Astrocyte (in vitro differentiated cells and primary cell): Measurements from ENCODE around the gene TRPM8. TPM values are rescaled to one million over a fixed set of nuclear protein-coding genes. Genes with fewer than 3 reads are reported as not detected.

Experiments
- DNase-seq: peaks from one replicate; pipeline ENCODE4 v3.0.0-alpha.2; 2010; ENCODE audit warnings: low read depth
- FAIRE-seq: peaks from 2 replicates; lab custom pipeline; 2011; peaks lifted over from hg19 to GRCh38; lab: Jason Lieb, UNC
- H2AFZ ChIP-seq: 2 replicates; pipeline ENCODE4 v1.6.0; 2012; ENCODE audit warnings: low read depth, low read length, inconsistent platforms
- H3K27ac ChIP-seq: 2 replicates; pipeline ENCODE4 v1.5.1; 2011; ENCODE audit warnings: low read depth, low read length, inconsistent platforms
- H3K27me3 ChIP-seq: 2 replicates; pipeline ENCODE4 v1.6.0; 2011; ENCODE audit warnings: low read length, inconsistent platforms; ENCODE audit not compliant: insufficient read depth
- H3K36me3 ChIP-seq: 2 replicates; pipeline ENCODE4 v1.5.1; 2011; ENCODE audit warnings: low read length, inconsistent platforms; ENCODE audit not compliant: insufficient read depth
- H3K4me1 ChIP-seq: 2 replicates; pipeline ENCODE4 v1.5.1; 2011; ENCODE audit warnings: low read length, inconsistent platforms; ENCODE audit not compliant: insufficient read depth
- H3K4me2 ChIP-seq: 2 replicates; pipeline ENCODE4 v1.6.0; 2012; ENCODE audit warnings: low read length, inconsistent platforms
- H3K4me3 ChIP-seq: 2 replicates; pipeline ENCODE4 v1.5.1; 2011; ENCODE audit warnings: low read depth, mild to moderate bottlenecking, low read length, inconsistent platforms; ENCODE audit not compliant: insufficient read depth
- H3K79me2 ChIP-seq: 2 replicates; pipeline ENCODE4 v1.6.0; 2012; ENCODE audit warnings: mild to moderate bottlenecking, low read length, inconsistent platforms; ENCODE audit not compliant: insufficient read depth
- H3K9ac ChIP-seq: 2 replicates; pipeline ENCODE4 v1.6.0; 2012; ENCODE audit warnings: mild to moderate bottlenecking, low read length, inconsistent platforms
- H3K9me3 ChIP-seq: 2 replicates; pipeline ENCODE4 v1.5.1; 2012; ENCODE audit warnings: low read depth, mild to moderate bottlenecking, low read length, inconsistent platforms; ENCODE audit not compliant: insufficient read depth
- H4K20me1 ChIP-seq: 2 replicates; pipeline ENCODE4 v1.6.0; 2012; ENCODE audit warnings: low read length, inconsistent platforms; ENCODE audit not compliant: insufficient read depth
- H3K27ac Mint-ChIP-seq: one replicate; pipeline ENCODE4 v1.8.0; 2021; ENCODE audit warnings: mild to moderate bottlenecking, mixed read lengths; ENCODE audit not compliant: unreplicated experiment
- H3K27me3 Mint-ChIP-seq: one replicate; pipeline ENCODE4 v1.8.0; 2021; ENCODE audit warnings: low read depth, mixed read lengths; ENCODE audit not compliant: unreplicated experiment
- H3K36me3 Mint-ChIP-seq: one replicate; pipeline ENCODE4 v1.8.0; 2021; ENCODE audit warnings: low read depth, mixed read lengths; ENCODE audit not compliant: unreplicated experiment
- H3K4me1 Mint-ChIP-seq: one replicate; pipeline ENCODE4 v1.8.0; 2021; ENCODE audit warnings: low read depth, mixed read lengths; ENCODE audit not compliant: unreplicated experiment
- H3K4me3 Mint-ChIP-seq: one replicate; pipeline ENCODE4 v1.8.0; 2021; ENCODE audit warnings: mild to moderate bottlenecking, moderate library complexity, mixed read lengths; ENCODE audit not compliant: unreplicated experiment
- H3K9me3 Mint-ChIP-seq: one replicate; pipeline ENCODE4 v1.8.0; 2021; ENCODE audit warnings: mild to moderate bottlenecking, mixed read lengths; ENCODE audit not compliant: unreplicated experiment
- EZH2 ChIP-seq: IDR thresholded peaks from 2 replicates; pipeline ENCODE4 v1.6.1; 2012; ENCODE audit warnings: mild to moderate bottlenecking, low read length, inconsistent platforms; ENCODE audit not compliant: insufficient read depth
- total RNA-seq: library from RNA; stranded (reverse); gene quantifications from 2 replicates; pipeline ENCODE4 v1.2.1, GENCODE V29; 2021
- TF ChIP-seq, protein P1 (sequence below): IDR thresholded peaks from 2 replicates; pipeline ENCODE4 v1.5.1; 2011; ENCODE audit warnings: low read depth, mild to moderate bottlenecking, inconsistent platforms, low read length, moderate library complexity; ENCODE audit not compliant: insufficient read depth

TRPM8 gene
- total RNA-seq, 1 donor from 2014 or later: 0.95 TPM

DNA sequence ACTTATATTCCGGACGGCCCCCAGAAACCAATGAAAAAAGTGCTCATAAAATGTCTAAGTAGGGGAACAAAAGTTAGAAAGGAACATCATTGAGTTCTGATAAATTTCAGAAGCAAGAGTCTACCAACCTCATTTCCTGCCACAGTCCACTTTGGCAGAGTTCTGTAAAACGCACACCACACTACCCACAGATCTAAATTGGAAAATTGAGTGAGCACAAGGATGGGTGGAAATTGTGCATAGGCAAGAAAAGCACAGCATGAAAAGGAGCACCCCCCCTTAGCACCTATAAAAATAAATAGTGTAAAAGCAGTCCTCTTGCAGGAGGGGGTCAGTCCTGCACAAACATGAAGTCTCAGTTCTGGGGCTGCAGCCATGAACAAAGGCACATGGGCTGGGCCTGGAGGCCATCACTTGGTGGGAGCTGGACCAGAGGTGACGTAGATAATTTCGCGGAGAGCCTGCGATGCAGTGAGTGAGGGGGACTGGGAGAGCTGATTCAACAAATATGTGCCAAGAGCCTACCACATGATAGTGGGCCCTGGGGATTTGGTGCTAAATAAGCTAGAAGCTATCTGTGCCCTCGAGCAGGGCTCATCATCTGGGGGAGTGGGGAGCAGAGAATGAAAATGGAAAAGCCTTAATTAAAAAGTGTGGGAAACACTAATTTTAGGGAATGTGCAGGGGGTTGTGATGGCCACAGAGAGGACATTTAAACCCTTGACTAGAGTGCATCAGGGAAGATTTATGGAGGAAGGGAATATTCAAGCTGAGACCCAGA is 84.4 kb downstream of the TRPM8 start:
- no peaks in the 10 kb centered on the region for H3K9me3 Mint-ChIP-seq
- H3K27me3 ChIP-seq: no peaks in the 10 kb centered on the region
- H3K4me1 Mint-ChIP-seq: peaks cover 4% of the 10 kb centered on the region
- no peaks in the 10 kb centered on the region for H4K20me1 ChIP-seq
- no peak overlapping the region for H3K27ac ChIP-seq
- H3K4me2 ChIP-seq: no peak overlapping the region
- DNase-seq: no peak
- H3K27ac Mint-ChIP-seq: no peak overlapping the region
- no peaks in the 10 kb centered on the region for H3K79me2 ChIP-seq
- no peak overlapping the region for H3K9ac ChIP-seq
- no peaks in the 10 kb centered on the region for H3K36me3 Mint-ChIP-seq
- FAIRE-seq: no peak
- H3K36me3 ChIP-seq: no peaks in the 10 kb centered on the region
- H3K4me1 ChIP-seq: peaks cover 13% of the 10 kb centered on the region
- H3K4me3 ChIP-seq: no peak overlapping the region
- TF ChIP-seq EZH2: no peak
- H2AFZ ChIP-seq: no peak overlapping the region
- H3K4me3 Mint-ChIP-seq: no peak overlapping the region
- H3K9me3 ChIP-seq: no peaks in the 10 kb centered on the region
- peaks cover 14% of the 10 kb centered on the region for H3K27me3 Mint-ChIP-seq

DNA sequence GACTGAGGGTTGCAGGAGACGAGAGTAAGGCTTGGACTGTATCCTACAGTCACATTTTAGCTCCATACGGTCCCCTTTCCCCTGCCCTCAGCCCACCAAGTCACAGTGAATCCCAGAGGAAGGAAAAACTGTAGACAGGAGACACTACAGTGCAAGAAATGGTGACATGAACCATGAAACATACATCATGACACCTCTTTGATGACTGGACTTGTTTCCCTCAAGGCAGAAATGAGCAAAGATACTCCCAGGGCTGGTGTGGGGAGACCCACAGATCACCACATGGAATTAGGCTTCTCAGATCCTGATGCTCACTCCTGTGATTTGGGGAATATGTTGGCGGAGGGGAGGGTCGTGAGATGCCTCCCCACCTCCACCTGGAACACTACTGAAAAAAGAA is 85.1 kb downstream of the TRPM8 start:
- H3K27ac Mint-ChIP-seq: no peak overlapping the region
- DNase-seq (no peak), FAIRE-seq (no peak)
- Histone ChIP-seq H3K36me3 (no peaks in the 10 kb centered on the region), H3K9me3 (no peaks in the 10 kb centered on the region), H3K4me2 (no peak overlapping the region), H3K4me3 (no peak overlapping the region), H3K27me3 (no peaks in the 10 kb centered on the region), H3K27ac (no peak overlapping the region), H3K4me1 (peaks cover 13% of the 10 kb centered on the region), H3K9ac (no peak overlapping the region), H2AFZ (no peak overlapping the region), H4K20me1 (no peaks in the 10 kb centered on the region), H3K79me2 (no peaks in the 10 kb centered on the region)
- no peak overlapping the region for H3K4me3 Mint-ChIP-seq
- H3K9me3 Mint-ChIP-seq: no peaks in the 10 kb centered on the region
- H3K27me3 Mint-ChIP-seq: peaks cover 14% of the 10 kb centered on the region
- no peaks in the 10 kb centered on the region for H3K36me3 Mint-ChIP-seq
- no peak for TF ChIP-seq EZH2
- TF ChIP-seq, protein P1, sequence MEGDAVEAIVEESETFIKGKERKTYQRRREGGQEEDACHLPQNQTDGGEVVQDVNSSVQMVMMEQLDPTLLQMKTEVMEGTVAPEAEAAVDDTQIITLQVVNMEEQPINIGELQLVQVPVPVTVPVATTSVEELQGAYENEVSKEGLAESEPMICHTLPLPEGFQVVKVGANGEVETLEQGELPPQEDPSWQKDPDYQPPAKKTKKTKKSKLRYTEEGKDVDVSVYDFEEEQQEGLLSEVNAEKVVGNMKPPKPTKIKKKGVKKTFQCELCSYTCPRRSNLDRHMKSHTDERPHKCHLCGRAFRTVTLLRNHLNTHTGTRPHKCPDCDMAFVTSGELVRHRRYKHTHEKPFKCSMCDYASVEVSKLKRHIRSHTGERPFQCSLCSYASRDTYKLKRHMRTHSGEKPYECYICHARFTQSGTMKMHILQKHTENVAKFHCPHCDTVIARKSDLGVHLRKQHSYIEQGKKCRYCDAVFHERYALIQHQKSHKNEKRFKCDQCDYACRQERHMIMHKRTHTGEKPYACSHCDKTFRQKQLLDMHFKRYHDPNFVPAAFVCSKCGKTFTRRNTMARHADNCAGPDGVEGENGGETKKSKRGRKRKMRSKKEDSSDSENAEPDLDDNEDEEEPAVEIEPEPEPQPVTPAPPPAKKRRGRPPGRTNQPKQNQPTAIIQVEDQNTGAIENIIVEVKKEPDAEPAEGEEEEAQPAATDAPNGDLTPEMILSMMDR: no peak
- H3K4me1 Mint-ChIP-seq: peaks cover 4% of the 10 kb centered on the region

DNA sequence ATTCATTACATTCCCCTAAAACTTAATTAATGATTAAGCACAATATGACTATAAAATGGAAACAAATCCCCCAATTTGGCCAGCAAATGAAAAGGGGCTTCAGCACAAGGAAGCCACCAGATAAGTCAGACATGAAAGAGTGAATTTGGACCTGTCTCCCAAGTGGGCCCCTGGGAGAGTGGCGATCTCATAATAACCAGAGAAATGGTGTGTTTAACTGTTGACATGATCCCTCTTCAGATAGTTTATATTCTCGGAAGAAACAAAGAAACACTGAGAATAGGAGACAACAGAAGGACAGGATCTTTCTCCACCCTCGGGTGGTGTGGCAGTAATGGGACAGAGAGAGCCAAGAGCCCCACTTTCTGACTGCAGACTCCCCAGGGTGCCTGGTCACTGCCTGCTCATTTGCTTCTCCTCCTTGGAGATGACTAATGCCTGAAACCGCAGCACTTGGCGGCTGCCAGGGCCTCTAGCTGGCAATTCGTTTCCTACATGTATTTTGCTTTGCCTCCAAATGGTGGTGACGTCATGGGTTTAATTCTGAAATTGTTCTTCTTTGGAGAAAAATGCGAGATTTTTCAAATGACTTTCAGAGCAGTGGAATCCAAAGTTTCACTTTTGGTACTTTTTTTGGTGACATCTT is 86.9 kb downstream of the TRPM8 start:
- Histone ChIP-seq H3K4me1 (peaks cover 13% of the 10 kb centered on the region), H4K20me1 (no peaks in the 10 kb centered on the region), H3K27ac (peak overlapping the region; percentile 30), H3K4me3 (no peak overlapping the region), H2AFZ (peak overlapping the region; percentile 29), H3K4me2 (peak overlapping the region; percentile 73), H3K9ac (no peak overlapping the region), H3K27me3 (no peaks in the 10 kb centered on the region), H3K79me2 (no peaks in the 10 kb centered on the region), H3K9me3 (no peaks in the 10 kb centered on the region), H3K36me3 (no peaks in the 10 kb centered on the region)
- Mint-ChIP-seq H3K27ac (no peak overlapping the region), H3K4me1 (peaks cover 4% of the 10 kb centered on the region), H3K9me3 (no peaks in the 10 kb centered on the region), H3K4me3 (no peak overlapping the region), H3K27me3 (peaks cover 10% of the 10 kb centered on the region), H3K36me3 (no peaks in the 10 kb centered on the region)
- no peak for TF ChIP-seq EZH2
- TF ChIP-seq, protein P1: no peak
- DNase-seq (peak; percentile 97), FAIRE-seq (peak; percentile 93)
